Sigmoid colon (tissue), 7 donors: ENCODE results near the gene SCMH1. TPM values are rescaled to one million over a fixed set of nuclear protein-coding genes. Genes with fewer than 3 reads are reported as not detected.

Experiments used
- DNase-seq: peaks from one replicate; pipeline ENCODE4 v3.0.0-alpha.2; 2019
- H3K27ac ChIP-seq, 4 donors: fragments of 200-600 bp; sonication (generic); one replicate each; pipeline ENCODE4 v1.5.1; 2016 to 2019; ENCODE audit warnings: mild to moderate bottlenecking in 1 of 4
- H3K27me3 ChIP-seq, 3 donors: fragments of 200-600 bp; sonication (generic); one replicate each; pipeline ENCODE4 v1.5.1; 2019; ENCODE audit warnings: mild to moderate bottlenecking in 1 of 3
- H3K36me3 ChIP-seq, 4 donors: fragments of 200-600 bp; sonication (generic); one replicate each; pipeline ENCODE4 v1.5.1; 2016 to 2019
- H3K4me1 ChIP-seq, 4 donors: fragments of 200-600 bp; sonication (generic); one replicate each; pipeline ENCODE4 v1.5.1; 2017 to 2019
- H3K4me3 ChIP-seq, 4 donors: fragments of 200-600 bp; sonication (generic); one replicate each; pipeline ENCODE4 v1.5.1; 2017 to 2019; ENCODE audit warnings: mild to moderate bottlenecking in 2 of 4, moderate library complexity in 1 of 4
- H3K9me3 ChIP-seq, 4 donors: fragments of 200-600 bp in 3 of 4; sonication (generic) in 3 of 4; one replicate each; pipeline versions ENCODE4 v1.5.1 to v1.6.1; 2013 to 2019
- EP300 ChIP-seq, 4 donors: sonication (generic); formaldehyde crosslinking; IDR thresholded peaks; one replicate each; pipeline ENCODE4 v1.6.1; 2017; ENCODE audit warnings: antibody characterized with exemption in 4 of 4
- POLR2A ChIP-seq, 2 donors: fragments of 450-650 bp; IDR thresholded peaks; one replicate each; pipeline ENCODE4 v1.6.1; 2016; ENCODE audit warnings: antibody characterized with exemption in 2 of 2, mild to moderate bottlenecking in 2 of 2, moderate library complexity in 2 of 2
- POLR2AphosphoS5 ChIP-seq, 4 donors: sonication (generic); formaldehyde crosslinking; IDR thresholded peaks; one replicate each; pipeline ENCODE4 v1.6.1; 2017; ENCODE audit warnings: antibody characterized with exemption in 4 of 4
- WGBS, 2 donors: extraction: QIAGEN DNeasy Blood & Tissue Kit; methylation state at CpG; one replicate each; pipeline ENCODE4 v1.1.7; 2013; 5-methylcytosine and 5-hydroxymethylcytosine counted together
- intact Hi-C: fragments of 100-400 bp; cut with DNase I; formaldehyde crosslinking; loops from one replicate; pipeline ENCODE4 v1.15.1; 2023
- polyA plus RNA-seq, 3 donors: library from polyadenylated mRNA; stranded (reverse); fragments of 200-250 nt; gene quantifications; one replicate each; pipeline ENCODE4 v1.2.3, GENCODE V29; 2013
- total RNA-seq, 4 donors: library from RNA; depleted of rRNA; stranded (reverse); fragments of >200 nt; gene quantifications; one replicate each; pipeline ENCODE4 v1.1.0, GENCODE V29; 2016
- TF ChIP-seq, protein P1 (sequence below), 4 experiments: fragments of 450-650 bp in 3 of 4; fragments of 200-600 bp in 1 of 4; IDR thresholded peaks; one replicate each; pipeline ENCODE4 v1.5.1; 2016 to 2019; ENCODE audit warnings: antibody characterized with exemption in 4 of 4, mild to moderate bottlenecking in 3 of 4, moderate library complexity in 2 of 4
- donor health status: healthy with polysubstance abuse.
- donor health status: Bipolar disorder and iron deficiency.
- donor health status: healthy.

Gene SCMH1
- total and polyA plus RNA-seq, 7 donors: 10.2 to 95.8 (median 52.4) TPM

- Histone ChIP-seq H3K9me3 (no peaks in the 10 kb centered on the region), H3K4me1 (peaks cover 0 to 4% (median 0%) of the 10 kb centered on the region in 4 donors), H3K27ac (no peak overlapping the region), H3K27me3 (no peaks in the 10 kb centered on the region), H3K36me3 (no peaks in the 10 kb centered on the region), H3K4me3 (no peak overlapping the region)
- intact Hi-C loops: no loop called here
- no peak for DNase-seq
- no peak for TF ChIP-seq EP300 (IDR thresholded peaks at IDR 0.05)
- TF ChIP-seq POLR2AphosphoS5 (IDR thresholded peaks at IDR 0.05): no peak
- TF ChIP-seq, protein P1, sequence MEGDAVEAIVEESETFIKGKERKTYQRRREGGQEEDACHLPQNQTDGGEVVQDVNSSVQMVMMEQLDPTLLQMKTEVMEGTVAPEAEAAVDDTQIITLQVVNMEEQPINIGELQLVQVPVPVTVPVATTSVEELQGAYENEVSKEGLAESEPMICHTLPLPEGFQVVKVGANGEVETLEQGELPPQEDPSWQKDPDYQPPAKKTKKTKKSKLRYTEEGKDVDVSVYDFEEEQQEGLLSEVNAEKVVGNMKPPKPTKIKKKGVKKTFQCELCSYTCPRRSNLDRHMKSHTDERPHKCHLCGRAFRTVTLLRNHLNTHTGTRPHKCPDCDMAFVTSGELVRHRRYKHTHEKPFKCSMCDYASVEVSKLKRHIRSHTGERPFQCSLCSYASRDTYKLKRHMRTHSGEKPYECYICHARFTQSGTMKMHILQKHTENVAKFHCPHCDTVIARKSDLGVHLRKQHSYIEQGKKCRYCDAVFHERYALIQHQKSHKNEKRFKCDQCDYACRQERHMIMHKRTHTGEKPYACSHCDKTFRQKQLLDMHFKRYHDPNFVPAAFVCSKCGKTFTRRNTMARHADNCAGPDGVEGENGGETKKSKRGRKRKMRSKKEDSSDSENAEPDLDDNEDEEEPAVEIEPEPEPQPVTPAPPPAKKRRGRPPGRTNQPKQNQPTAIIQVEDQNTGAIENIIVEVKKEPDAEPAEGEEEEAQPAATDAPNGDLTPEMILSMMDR (IDR thresholded peaks at IDR 0.05): no peak
- TF ChIP-seq POLR2A (IDR thresholded peaks at IDR 0.05): no peak
- 92 to 97% methylated on average over 1 of the region's 1 CpG for WGBS, 2 donors
These were observed 67.9 kb downstream of the SCMH1 start for GRCh38 chr1:41174170-41174569.

DNA sequence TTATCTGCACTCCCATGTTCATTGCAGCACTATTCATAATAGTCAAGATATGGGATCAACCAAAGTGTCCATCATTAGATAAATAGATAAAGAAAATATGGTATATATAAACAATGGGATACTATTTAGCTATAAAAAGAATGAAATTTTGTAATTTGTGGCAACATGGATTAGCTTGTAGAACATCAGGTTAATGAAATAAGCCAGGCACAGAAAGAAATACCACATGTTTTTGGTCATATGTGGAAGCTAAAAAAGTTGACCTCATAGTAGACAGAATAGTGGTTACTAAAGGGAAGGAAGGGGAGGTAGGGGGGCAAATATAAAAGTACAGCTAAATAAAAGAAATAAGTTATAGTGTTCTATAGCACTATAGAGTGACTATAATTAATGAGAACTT lies 68.5 kb downstream of the SCMH1 start:
- intact Hi-C loops: no loop called here
- no peak for DNase-seq
- peaks cover 0 to 2% (median 0%) of the 10 kb centered on the region in 4 donors for H3K9me3 ChIP-seq
- peaks cover 0 to 4% (median 0%) of the 10 kb centered on the region in 4 donors for H3K4me1 ChIP-seq
- no peaks in the 10 kb centered on the region for H3K36me3 ChIP-seq
- H3K4me3 ChIP-seq: no peak overlapping the region
- H3K27me3 ChIP-seq: no peaks in the 10 kb centered on the region
- no peak overlapping the region for H3K27ac ChIP-seq
- no peak for TF ChIP-seq POLR2A (IDR thresholded peaks at IDR 0.05)

GRCh38 chr1:41171266-41171874 lies 70.7 kb downstream of the SCMH1 start:
- TF ChIP-seq POLR2AphosphoS5 (IDR thresholded peaks at IDR 0.05) (no peak), EP300 (IDR thresholded peaks at IDR 0.05) (no peak), POLR2A (IDR thresholded peaks at IDR 0.05) (no peak)
- TF ChIP-seq, protein P1 (IDR thresholded peaks at IDR 0.05): no peak
- Histone ChIP-seq H3K27ac (no peak overlapping the region), H3K27me3 (no peaks in the 10 kb centered on the region), H3K4me3 (no peak overlapping the region), H3K4me1 (peaks cover 0 to 4% (median 0%) of the 10 kb centered on the region in 4 donors), H3K9me3 (peaks cover 0 to 2% (median 0%) of the 10 kb centered on the region in 4 donors), H3K36me3 (no peaks in the 10 kb centered on the region)
- no peak for DNase-seq
- intact Hi-C loops: no loop called here
- 44 to 50% methylated on average over 1 of the region's 1 CpG for whole genome bisulfite sequencing, 2 donors

- no peaks in the 10 kb centered on the region for H3K36me3 ChIP-seq
- TF ChIP-seq EP300 (IDR thresholded peaks at IDR 0.05) (no peak), POLR2AphosphoS5 (IDR thresholded peaks at IDR 0.05) (no peak), POLR2A (IDR thresholded peaks at IDR 0.05) (no peak)
- TF ChIP-seq, protein P1 (IDR thresholded peaks at IDR 0.05): no peak
- H3K27me3 ChIP-seq: no peaks in the 10 kb centered on the region
- H3K9me3 ChIP-seq: peaks cover 0 to 2% (median 0%) of the 10 kb centered on the region in 4 donors
- 91 to 99% methylated on average over 3 of the region's 3 CpGs for WGBS, 2 donors
- H3K27ac ChIP-seq: no peak overlapping the region
- H3K4me3 ChIP-seq: no peak overlapping the region
- intact Hi-C loops: no loop called here
- DNase-seq: no peak
- no peaks in the 10 kb centered on the region for H3K4me1 ChIP-seq
These were observed 72.3 kb downstream of the SCMH1 start for GRCh38 chr1:41169799-41170180.

DNA sequence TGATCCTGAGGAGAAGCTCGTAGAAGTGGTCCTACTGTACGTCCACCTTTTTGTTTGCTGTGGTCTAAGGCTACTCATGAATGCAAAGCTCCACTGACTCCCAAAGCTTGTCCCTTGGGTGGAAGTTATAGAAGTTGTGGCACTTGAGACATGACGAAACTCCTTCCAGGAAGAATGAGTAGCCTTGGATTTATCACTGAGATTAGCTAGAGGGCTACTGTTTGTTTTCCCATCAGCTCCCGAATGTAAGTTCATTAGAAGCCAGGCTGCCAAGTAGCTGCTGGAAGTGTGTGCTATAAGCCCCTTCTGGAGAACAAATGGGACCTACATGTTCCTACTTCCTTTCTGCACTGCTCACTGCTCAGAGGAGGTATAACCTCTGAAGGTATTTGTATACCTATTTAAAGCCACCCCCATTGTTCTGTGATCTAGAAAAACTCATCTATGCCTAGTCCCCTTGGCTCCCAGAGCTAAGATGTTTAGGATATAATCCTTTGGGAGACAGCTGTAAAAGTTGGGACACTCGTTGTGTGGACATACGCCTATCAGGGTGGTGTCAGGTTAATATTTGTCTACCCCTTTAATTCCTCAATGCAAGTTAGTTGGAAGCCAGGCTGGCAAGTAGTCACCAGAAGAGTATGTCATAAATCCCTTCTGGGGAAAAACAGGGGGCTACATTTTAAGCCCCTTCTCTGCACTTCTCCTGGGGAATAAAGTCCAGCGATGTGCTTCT lies 72.9 kb downstream of the SCMH1 start:
- Histone ChIP-seq H3K27ac (no peak overlapping the region), H3K4me1 (no peaks in the 10 kb centered on the region), H3K4me3 (no peak overlapping the region), H3K27me3 (no peaks in the 10 kb centered on the region), H3K36me3 (no peaks in the 10 kb centered on the region), H3K9me3 (peaks cover 0 to 2% (median 0%) of the 10 kb centered on the region in 4 donors)
- no peak for DNase-seq
- intact Hi-C loops: no loop called here
- TF ChIP-seq POLR2AphosphoS5 (IDR thresholded peaks at IDR 0.05): no peak
- TF ChIP-seq, protein P1 (IDR thresholded peaks at IDR 0.05): no peak
- no peak for TF ChIP-seq POLR2A (IDR thresholded peaks at IDR 0.05)
- TF ChIP-seq EP300 (IDR thresholded peaks at IDR 0.05): no peak
- WGBS, 2 donors: 94 to 95% methylated on average over 7 of the region's 7 CpGs
